Stomach (tissue), 9 donors: ENCODE measurements around the gene FGF8. TPM values are rescaled to one million over a fixed set of nuclear protein-coding genes. Genes with fewer than 3 reads are reported as not detected.

Source experiments
- DNase-seq, 2 donors: peaks; one replicate each; pipeline versions ENCODE4 v3.0.0 to v3.0.0-alpha.2; 2013 to 2019
- H3K27ac ChIP-seq, 5 donors: fragments of 200-600 bp in 4 of 5; sonication (generic) in 4 of 5; one replicate each; pipeline ENCODE4 v1.5.1; 2013 to 2019; ENCODE audit warnings: mild to moderate bottlenecking in 1 of 5, moderate library complexity in 1 of 5
- H3K27me3 ChIP-seq, 3 donors: fragments of 200-600 bp; sonication (generic); one replicate each; pipeline ENCODE4 v1.5.1; 2017 to 2019; ENCODE audit warnings: mixed run types in 1 of 3
- H3K36me3 ChIP-seq, 4 donors: fragments of 200-600 bp; sonication (generic); 1 replicate in 3 of 4; 2 replicates in 1 of 4; pipeline ENCODE4 v1.5.1; 2016 to 2019
- H3K4me1 ChIP-seq, 4 donors: fragments of 200-600 bp; sonication (generic); one replicate each; pipeline ENCODE4 v1.5.1; 2016 to 2019
- H3K4me3 ChIP-seq, 4 donors: fragments of 200-600 bp; sonication (generic) in 3 of 4; one replicate each; pipeline ENCODE4 v1.5.1; 2016 to 2019; ENCODE audit warnings: mild to moderate bottlenecking in 1 of 4
- H3K9me3 ChIP-seq, 4 donors: fragments of 200-600 bp; sonication (generic); one replicate each; pipeline ENCODE4 v1.5.1; 2016 to 2019
- EP300 ChIP-seq: sonication (generic); formaldehyde crosslinking; IDR thresholded peaks from one replicate; pipeline ENCODE4 v1.6.1; 2017; ENCODE audit warnings: antibody characterized with exemption
- POLR2A ChIP-seq, 4 donors: fragments of 450-650 bp; IDR thresholded peaks; one replicate each; pipeline ENCODE4 v1.6.1; 2016; ENCODE audit warnings: antibody characterized with exemption in 4 of 4, control low read depth in 2 of 4, mild to moderate bottlenecking in 1 of 4, moderate library complexity in 1 of 4
- POLR2AphosphoS5 ChIP-seq, 3 donors: sonication (generic); formaldehyde crosslinking; IDR thresholded peaks; one replicate each; pipeline ENCODE4 v1.6.1; 2016; ENCODE audit warnings: antibody characterized with exemption in 3 of 3
- WGBS, 5 donors: extraction: QIAGEN DNeasy Blood & Tissue Kit in 3 of 5; methylation state at CpG; one replicate each; pipeline versions ENCODE4 v1.1.5 to v1.1.7; 2013 to 2018; 5-methylcytosine and 5-hydroxymethylcytosine counted together
- intact Hi-C: fragments of 100-400 bp; cut with DNase I; formaldehyde crosslinking; loops from one replicate; pipeline ENCODE4 v1.15.1; 2023; ENCODE audit warnings: low total_unique reads
- polyA plus RNA-seq, 3 donors: library from polyadenylated mRNA; stranded (reverse); fragments of 200-250 nt; gene quantifications; one replicate each; pipeline ENCODE4 v1.2.3, GENCODE V29; 2013
- total RNA-seq, 5 donors: library from RNA; depleted of rRNA; stranded (reverse); fragments of >200 nt; gene quantifications; one replicate each; pipeline versions ENCODE4 v1.1.0 to v1.2.3, GENCODE V29; 2014 to 2016
- TF ChIP-seq, protein P1 (sequence below), 7 experiments: fragments of 450-650 bp in 4 of 7; fragments of 200-600 bp in 3 of 7; sonication (generic) in 3 of 7; IDR thresholded peaks; one replicate each; pipeline ENCODE4 v1.5.1; 2016 to 2019; ENCODE audit warnings: antibody characterized with exemption in 7 of 7, control low read depth in 2 of 7, mild to moderate bottlenecking in 1 of 7
- donor health status: healthy with polysubstance abuse.
- donor health status: Bipolar disorder and iron deficiency.
- donor health status: healthy.

Gene FGF8
- total and polyA plus RNA-seq, 8 donors = not detected

DNA sequence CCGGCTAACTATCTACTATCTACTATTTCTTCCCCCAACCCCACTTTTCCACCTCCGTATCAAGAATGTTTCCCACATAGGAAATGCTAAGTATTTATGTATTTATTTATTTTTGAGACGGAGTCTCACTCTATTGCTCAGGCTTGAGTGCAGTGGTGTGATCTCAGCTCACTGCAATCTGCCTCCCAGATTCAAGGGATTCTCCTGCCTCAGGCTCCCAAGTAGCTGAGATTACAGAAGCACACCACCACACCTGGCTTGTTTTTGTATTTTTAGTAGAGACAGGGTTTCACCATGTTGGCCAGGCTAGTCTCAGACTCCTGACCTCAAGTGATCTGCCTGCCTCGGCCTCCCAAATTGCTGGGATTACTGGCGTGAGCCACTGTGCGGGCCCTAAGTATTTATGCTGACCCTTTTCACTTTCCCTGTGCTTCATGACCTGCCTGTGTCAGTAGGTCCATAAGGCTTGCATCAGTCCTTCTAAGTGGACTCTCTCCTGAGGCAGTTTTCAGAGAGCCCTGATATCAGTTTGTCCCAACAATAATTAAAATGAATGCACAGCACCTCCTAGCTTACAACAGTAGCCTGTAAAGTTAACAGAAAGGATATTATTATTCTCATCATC lies 55.2 kb downstream of the FGF8 start:
- no peak for DNase-seq
- no peak overlapping the region for H3K4me3 ChIP-seq
- intact Hi-C loops = no loop called here
- H3K27me3 ChIP-seq = peaks cover 0 to 19% (median 0%) of the 10 kb centered on the region in 3 donors
- no peaks in the 10 kb centered on the region for H3K9me3 ChIP-seq
- H3K27ac ChIP-seq = no peak overlapping the region
- H3K36me3 ChIP-seq = no peaks in the 10 kb centered on the region
- WGBS, 5 donors = 84 to 93% (median 90%) methylated on average over 6 of the region's 6 CpGs
- no peak for TF ChIP-seq EP300
- no peak for TF ChIP-seq POLR2A (IDR thresholded peaks at IDR 0.05)
- TF ChIP-seq, protein P1, sequence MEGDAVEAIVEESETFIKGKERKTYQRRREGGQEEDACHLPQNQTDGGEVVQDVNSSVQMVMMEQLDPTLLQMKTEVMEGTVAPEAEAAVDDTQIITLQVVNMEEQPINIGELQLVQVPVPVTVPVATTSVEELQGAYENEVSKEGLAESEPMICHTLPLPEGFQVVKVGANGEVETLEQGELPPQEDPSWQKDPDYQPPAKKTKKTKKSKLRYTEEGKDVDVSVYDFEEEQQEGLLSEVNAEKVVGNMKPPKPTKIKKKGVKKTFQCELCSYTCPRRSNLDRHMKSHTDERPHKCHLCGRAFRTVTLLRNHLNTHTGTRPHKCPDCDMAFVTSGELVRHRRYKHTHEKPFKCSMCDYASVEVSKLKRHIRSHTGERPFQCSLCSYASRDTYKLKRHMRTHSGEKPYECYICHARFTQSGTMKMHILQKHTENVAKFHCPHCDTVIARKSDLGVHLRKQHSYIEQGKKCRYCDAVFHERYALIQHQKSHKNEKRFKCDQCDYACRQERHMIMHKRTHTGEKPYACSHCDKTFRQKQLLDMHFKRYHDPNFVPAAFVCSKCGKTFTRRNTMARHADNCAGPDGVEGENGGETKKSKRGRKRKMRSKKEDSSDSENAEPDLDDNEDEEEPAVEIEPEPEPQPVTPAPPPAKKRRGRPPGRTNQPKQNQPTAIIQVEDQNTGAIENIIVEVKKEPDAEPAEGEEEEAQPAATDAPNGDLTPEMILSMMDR (IDR thresholded peaks at IDR 0.05) = no peak
- TF ChIP-seq POLR2AphosphoS5 (IDR thresholded peaks at IDR 0.05) = no peak
- no peaks in the 10 kb centered on the region for H3K4me1 ChIP-seq

Other genes with a start within 250 kb of the FGF8 start
- gene POLL, start 187.9 kb downstream of the FGF8 start, total RNA-seq = 100 to 1,000 TPM in 2 of 5 donors, 10 to 100 TPM in 3; 12.9 to 122 (median 62.9) TPM
- 10 to 100 TPM; 21.4 to 38.9 (median 29.5) TPM for gene POLL, start 187.9 kb downstream of the FGF8 start, polyA plus RNA-seq
- gene DPCD, start 187.8 kb downstream of the FGF8 start, total RNA-seq = 10 to 100 TPM in 4 of 5 donors, 1 to 10 TPM in 1; 6.7 to 86.6 (median 18.7) TPM
- 10 to 100 TPM; 16.7 to 27.3 (median 23.6) TPM for gene DPCD, start 187.8 kb downstream of the FGF8 start, polyA plus RNA-seq
- 10 to 100 TPM; 39.1 to 95.3 (median 39.7) TPM for gene FBXW4, start 80.9 kb downstream of the FGF8 start, total RNA-seq
- gene FBXW4, start 80.9 kb downstream of the FGF8 start, polyA plus RNA-seq = 10 to 100 TPM; 36.6 to 46.4 (median 45.4) TPM
- 10 to 100 TPM in 3 of 5 donors, 1 to 10 TPM in 1, not detected in 1; 2.3 to 68.1 (median 32.6) TPM for gene NPM3, start 7.3 kb upstream of the FGF8 start, total RNA-seq
- 10 to 100 TPM; 22.0 to 30.2 (median 26.0) TPM for gene NPM3, start 7.3 kb upstream of the FGF8 start, polyA plus RNA-seq
- 100 to 1,000 TPM; 123 to 312 (median 233) TPM for gene OGA, start 42.3 kb upstream of the FGF8 start, total RNA-seq
- 10 to 100 TPM; 18.9 to 41.7 (median 28.0) TPM for gene OGA, start 42.3 kb upstream of the FGF8 start, polyA plus RNA-seq
- gene KCNIP2, start 67.7 kb upstream of the FGF8 start, total RNA-seq = 1 to 10 TPM in 3 of 5 donors, not detected in 2; 1.2 to 5.7 (median 2.4) TPM
- gene KCNIP2, start 67.7 kb upstream of the FGF8 start, polyA plus RNA-seq = 1 to 10 TPM in 1 of 3 donors, under 1 TPM in 1, not detected in 1; 0.62 to 1.3 TPM